ENCODE data around the gene CCDC102A. TPM values are rescaled to one million over a fixed set of nuclear protein-coding genes. Genes with fewer than 3 reads are reported as not detected.

CCDC102A gene
- total RNA-seq, 2 donors from 2014 or later = 22.5 to 26.8 TPM

DNA sequence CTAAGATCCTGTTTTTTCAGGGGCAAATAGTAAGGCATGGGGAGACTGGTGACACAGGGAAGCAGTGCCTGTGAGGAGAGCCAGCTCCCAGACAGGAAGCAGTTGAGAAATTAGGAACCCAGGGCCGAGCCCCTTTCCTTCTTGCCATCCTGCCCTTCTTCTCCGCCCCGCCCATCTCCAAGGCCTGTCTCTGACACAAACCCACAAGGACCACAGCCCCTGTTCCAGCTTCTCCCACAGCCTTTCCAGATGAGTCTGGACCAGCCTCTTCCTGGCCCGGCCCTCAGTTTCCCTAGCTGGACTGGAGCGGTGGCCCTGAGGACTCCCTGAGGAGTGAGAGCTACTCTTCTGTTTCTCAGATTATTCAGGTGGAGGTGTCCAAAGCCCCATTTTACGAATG, 9.9 kb downstream of the CCDC102A start:
- Histone ChIP-seq H3K36me3 (no peaks in the 10 kb centered on the region), H3K4me3 (no peak overlapping the region), H3K27ac (no peak overlapping the region), H3K9me3 (no peaks in the 10 kb centered on the region), H3K4me1 (replicated peaks) (no peaks in the 10 kb centered on the region), H3K27me3 (replicated peaks; ENCODE audit: insufficient read depth) (no peaks in the 10 kb centered on the region)
- 86% methylated on average over 6 of the region's 6 CpGs for WGBS
- DNase-seq (ENCODE audit: low spot score) = no peak
- intact Hi-C loops (cut with DNase I) = no loop called here
- no peak for TF ChIP-seq POLR2AphosphoS5 (IDR thresholded peaks at IDR 0.05)
- no peak for TF ChIP-seq CTCF (IDR thresholded peaks at IDR 0.05)
- no peak for TF ChIP-seq POLR2A (IDR thresholded peaks at IDR 0.05)

- Histone ChIP-seq H3K9me3 (no peaks in the 10 kb centered on the region), H3K4me1 (replicated peaks) (no peaks in the 10 kb centered on the region), H3K27ac (no peak overlapping the region), H3K36me3 (no peaks in the 10 kb centered on the region), H3K27me3 (replicated peaks; ENCODE audit: insufficient read depth) (no peaks in the 10 kb centered on the region), H3K4me3 (no peak overlapping the region)
- intact Hi-C loops (cut with DNase I) = no loop called here
- 80% methylated on average over 18 of the region's 18 CpGs for WGBS
- TF ChIP-seq CTCF (IDR thresholded peaks at IDR 0.05) (no peak), POLR2A (IDR thresholded peaks at IDR 0.05) (no peak), POLR2AphosphoS5 (IDR thresholded peaks at IDR 0.05) (no peak)
- DNase-seq (ENCODE audit: low spot score) = no peak
Observed at GRCh38 chr16:57525761-57526160, 10.6 kb downstream of the CCDC102A start.

- H3K27ac ChIP-seq = no peak overlapping the region
- 84% methylated on average over 8 of the region's 8 CpGs for whole genome bisulfite sequencing
- H3K36me3 ChIP-seq = peaks cover 0 to 4% of the 10 kb centered on the region in 2 donors
Observed at GRCh38 chr16:57522960-57523359, 13.4 kb downstream of the CCDC102A start.

DNA sequence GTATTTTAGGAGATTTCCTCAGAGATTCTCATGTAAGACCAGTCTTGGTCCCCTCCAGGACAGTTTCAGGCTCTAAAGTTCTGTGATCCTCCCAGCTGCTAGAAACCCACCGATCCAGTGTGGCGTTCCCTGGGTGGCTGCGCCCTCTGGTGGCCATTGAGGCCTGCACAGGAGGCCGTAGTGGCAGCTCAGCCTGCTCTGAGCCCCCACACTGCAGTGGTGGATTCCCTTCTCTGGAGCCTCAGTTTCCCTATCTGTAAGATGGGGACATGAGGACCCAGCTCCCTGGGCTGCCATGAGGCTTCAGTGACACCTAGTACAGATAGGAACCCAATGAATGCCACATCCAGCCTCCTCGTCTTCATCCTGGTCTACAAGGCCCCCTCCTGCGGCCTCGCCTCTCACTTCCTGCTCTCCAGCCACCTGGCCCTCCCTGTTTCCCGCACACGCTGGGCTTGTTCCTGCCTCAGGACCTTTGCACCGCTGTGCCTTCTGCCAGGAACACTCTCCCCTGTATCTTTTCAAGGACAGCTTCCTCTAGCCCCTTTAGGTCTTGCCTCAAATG, 16.5 kb downstream of the CCDC102A start:
- Histone ChIP-seq H3K4me3 (no peak overlapping the region), H3K36me3 (peaks cover 0 to 7% of the 10 kb centered on the region in 2 donors), H3K9me3 (no peaks in the 10 kb centered on the region), H3K4me1 (replicated peaks) (no peaks in the 10 kb centered on the region), H3K27me3 (replicated peaks; ENCODE audit: insufficient read depth) (no peaks in the 10 kb centered on the region), H3K27ac (no peak overlapping the region)
- TF ChIP-seq CTCF (IDR thresholded peaks at IDR 0.05) = peak; percentile 82 to 93 (median 92)
- no peak for TF ChIP-seq POLR2AphosphoS5 (IDR thresholded peaks at IDR 0.05)
- no peak for TF ChIP-seq POLR2A (IDR thresholded peaks at IDR 0.05)
- DNase-seq (ENCODE audit: low spot score) = peak; percentile 63
- intact Hi-C loops (cut with DNase I) = loop anchor here (5.0 kb wide), 1 partner anchor 43 kb away; no protein-coding TSS in a partner anchor
- WGBS = 35% methylated on average over 10 of the region's 10 CpGs

More at GRCh38 chr16:57522960-57523359, 13.4 kb downstream of the CCDC102A start:
- DNase-seq (ENCODE audit: low spot score) = no peak
- TF ChIP-seq POLR2A (IDR thresholded peaks at IDR 0.05) (no peak), CTCF (IDR thresholded peaks at IDR 0.05) (no peak), POLR2AphosphoS5 (IDR thresholded peaks at IDR 0.05) (no peak)
- H3K4me3 ChIP-seq = no peak overlapping the region
- intact Hi-C loops (cut with DNase I) = no loop called here
- no peaks in the 10 kb centered on the region for H3K27me3 ChIP-seq (replicated peaks; ENCODE audit: insufficient read depth)
- no peaks in the 10 kb centered on the region for H3K9me3 ChIP-seq
- no peaks in the 10 kb centered on the region for H3K4me1 ChIP-seq (replicated peaks)

GRCh38 chr16:57518922-57519321, 17.4 kb downstream of the CCDC102A start:
- Histone ChIP-seq H3K4me3 (no peak overlapping the region), H3K9me3 (no peaks in the 10 kb centered on the region), H3K36me3 (peaks cover 0 to 7% of the 10 kb centered on the region in 2 donors), H3K27me3 (replicated peaks; ENCODE audit: insufficient read depth) (no peaks in the 10 kb centered on the region), H3K27ac (no peak overlapping the region), H3K4me1 (replicated peaks) (no peaks in the 10 kb centered on the region)
- no peak for DNase-seq (ENCODE audit: low spot score)
- TF ChIP-seq CTCF (IDR thresholded peaks at IDR 0.05) = no peak
- no peak for TF ChIP-seq POLR2A (IDR thresholded peaks at IDR 0.05)
- WGBS = 94% methylated on average over 6 of the region's 6 CpGs
- intact Hi-C loops (cut with DNase I) = loop anchor here (5.0 kb wide), 1 partner anchor 42 kb away; no protein-coding TSS in a partner anchor
